ENCODE data around the gene TTC1.

- no peak for TF ChIP-seq ZNF274 (IDR thresholded peaks at IDR 0.05; ENCODE audit: low read depth, low read length)
- TF ChIP-seq YY1 (IDR thresholded peaks at IDR 0.05; ENCODE audit: insufficient read depth, insufficient read length) = no peak
These were observed 72.6 kb downstream of the TTC1 start for GRCh38 chr5:160081495-160081894.

Data from NT2/D1 (cell line).